ENCODE measurements around the gene KDM4B. TPM values are rescaled to one million over a fixed set of nuclear protein-coding genes. Genes with fewer than 3 reads are reported as not detected.

Gene KDM4B
- total and polyA plus RNA-seq, 2 of the 8 experiments (the other 6 are each of a cell fraction or from before 2014, with no cell fraction given) = 12.0 to 31.9 TPM

DNA sequence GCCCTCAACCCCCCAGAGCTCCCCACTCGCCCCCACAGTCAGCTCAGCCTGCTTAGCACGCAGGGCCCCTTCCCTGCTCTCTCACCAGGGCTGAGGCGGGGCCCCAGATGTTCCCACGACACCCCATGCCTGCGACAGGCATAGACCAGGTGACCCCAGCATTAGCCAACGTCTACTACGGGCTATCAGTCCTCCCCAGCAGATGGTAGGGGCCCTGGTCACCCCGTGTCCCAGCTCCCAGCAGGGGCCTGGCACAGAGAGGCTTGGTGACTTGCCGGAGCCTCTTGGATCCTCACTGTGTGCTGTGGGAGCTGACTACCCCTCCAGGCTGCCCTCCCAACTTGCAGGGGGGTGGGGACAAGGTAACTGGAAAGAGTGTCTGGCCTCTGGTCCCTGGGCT is 80.6 kb downstream of the KDM4B start (continued):
- TF ChIP-seq, protein P1, sequence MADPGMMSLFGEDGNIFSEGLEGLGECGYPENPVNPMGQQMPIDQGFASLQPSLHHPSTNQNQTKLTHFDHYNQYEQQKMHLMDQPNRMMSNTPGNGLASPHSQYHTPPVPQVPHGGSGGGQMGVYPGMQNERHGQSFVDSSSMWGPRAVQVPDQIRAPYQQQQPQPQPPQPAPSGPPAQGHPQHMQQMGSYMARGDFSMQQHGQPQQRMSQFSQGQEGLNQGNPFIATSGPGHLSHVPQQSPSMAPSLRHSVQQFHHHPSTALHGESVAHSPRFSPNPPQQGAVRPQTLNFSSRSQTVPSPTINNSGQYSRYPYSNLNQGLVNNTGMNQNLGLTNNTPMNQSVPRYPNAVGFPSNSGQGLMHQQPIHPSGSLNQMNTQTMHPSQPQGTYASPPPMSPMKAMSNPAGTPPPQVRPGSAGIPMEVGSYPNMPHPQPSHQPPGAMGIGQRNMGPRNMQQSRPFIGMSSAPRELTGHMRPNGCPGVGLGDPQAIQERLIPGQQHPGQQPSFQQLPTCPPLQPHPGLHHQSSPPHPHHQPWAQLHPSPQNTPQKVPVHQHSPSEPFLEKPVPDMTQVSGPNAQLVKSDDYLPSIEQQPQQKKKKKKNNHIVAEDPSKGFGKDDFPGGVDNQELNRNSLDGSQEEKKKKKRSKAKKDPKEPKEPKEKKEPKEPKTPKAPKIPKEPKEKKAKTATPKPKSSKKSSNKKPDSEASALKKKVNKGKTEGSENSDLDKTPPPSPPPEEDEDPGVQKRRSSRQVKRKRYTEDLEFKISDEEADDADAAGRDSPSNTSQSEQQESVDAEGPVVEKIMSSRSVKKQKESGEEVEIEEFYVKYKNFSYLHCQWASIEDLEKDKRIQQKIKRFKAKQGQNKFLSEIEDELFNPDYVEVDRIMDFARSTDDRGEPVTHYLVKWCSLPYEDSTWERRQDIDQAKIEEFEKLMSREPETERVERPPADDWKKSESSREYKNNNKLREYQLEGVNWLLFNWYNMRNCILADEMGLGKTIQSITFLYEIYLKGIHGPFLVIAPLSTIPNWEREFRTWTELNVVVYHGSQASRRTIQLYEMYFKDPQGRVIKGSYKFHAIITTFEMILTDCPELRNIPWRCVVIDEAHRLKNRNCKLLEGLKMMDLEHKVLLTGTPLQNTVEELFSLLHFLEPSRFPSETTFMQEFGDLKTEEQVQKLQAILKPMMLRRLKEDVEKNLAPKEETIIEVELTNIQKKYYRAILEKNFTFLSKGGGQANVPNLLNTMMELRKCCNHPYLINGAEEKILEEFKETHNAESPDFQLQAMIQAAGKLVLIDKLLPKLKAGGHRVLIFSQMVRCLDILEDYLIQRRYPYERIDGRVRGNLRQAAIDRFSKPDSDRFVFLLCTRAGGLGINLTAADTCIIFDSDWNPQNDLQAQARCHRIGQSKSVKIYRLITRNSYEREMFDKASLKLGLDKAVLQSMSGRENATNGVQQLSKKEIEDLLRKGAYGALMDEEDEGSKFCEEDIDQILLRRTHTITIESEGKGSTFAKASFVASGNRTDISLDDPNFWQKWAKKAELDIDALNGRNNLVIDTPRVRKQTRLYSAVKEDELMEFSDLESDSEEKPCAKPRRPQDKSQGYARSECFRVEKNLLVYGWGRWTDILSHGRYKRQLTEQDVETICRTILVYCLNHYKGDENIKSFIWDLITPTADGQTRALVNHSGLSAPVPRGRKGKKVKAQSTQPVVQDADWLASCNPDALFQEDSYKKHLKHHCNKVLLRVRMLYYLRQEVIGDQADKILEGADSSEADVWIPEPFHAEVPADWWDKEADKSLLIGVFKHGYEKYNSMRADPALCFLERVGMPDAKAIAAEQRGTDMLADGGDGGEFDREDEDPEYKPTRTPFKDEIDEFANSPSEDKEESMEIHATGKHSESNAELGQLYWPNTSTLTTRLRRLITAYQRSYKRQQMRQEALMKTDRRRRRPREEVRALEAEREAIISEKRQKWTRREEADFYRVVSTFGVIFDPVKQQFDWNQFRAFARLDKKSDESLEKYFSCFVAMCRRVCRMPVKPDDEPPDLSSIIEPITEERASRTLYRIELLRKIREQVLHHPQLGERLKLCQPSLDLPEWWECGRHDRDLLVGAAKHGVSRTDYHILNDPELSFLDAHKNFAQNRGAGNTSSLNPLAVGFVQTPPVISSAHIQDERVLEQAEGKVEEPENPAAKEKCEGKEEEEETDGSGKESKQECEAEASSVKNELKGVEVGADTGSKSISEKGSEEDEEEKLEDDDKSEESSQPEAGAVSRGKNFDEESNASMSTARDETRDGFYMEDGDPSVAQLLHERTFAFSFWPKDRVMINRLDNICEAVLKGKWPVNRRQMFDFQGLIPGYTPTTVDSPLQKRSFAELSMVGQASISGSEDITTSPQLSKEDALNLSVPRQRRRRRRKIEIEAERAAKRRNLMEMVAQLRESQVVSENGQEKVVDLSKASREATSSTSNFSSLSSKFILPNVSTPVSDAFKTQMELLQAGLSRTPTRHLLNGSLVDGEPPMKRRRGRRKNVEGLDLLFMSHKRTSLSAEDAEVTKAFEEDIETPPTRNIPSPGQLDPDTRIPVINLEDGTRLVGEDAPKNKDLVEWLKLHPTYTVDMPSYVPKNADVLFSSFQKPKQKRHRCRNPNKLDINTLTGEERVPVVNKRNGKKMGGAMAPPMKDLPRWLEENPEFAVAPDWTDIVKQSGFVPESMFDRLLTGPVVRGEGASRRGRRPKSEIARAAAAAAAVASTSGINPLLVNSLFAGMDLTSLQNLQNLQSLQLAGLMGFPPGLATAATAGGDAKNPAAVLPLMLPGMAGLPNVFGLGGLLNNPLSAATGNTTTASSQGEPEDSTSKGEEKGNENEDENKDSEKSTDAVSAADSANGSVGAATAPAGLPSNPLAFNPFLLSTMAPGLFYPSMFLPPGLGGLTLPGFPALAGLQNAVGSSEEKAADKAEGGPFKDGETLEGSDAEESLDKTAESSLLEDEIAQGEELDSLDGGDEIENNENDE (IDR thresholded peaks at IDR 0.05; ENCODE audit: insufficient replicate concordance, low read length) = no peak
- TF ChIP-seq CHD1 (IDR thresholded peaks at IDR 0.05; ENCODE audit: low read depth, low read length) = no peak
